Measurements from ENCODE around the gene CFAP52. TPM values are rescaled to one million over a fixed set of nuclear protein-coding genes. Genes with fewer than 3 reads are reported as not detected.
"Not testable (repeated sequence)": the region's sequence is repeated elsewhere in the genome, so short reads cannot be mapped to it uniquely, and the experiment has no call there.

Gene CFAP52
- total RNA-seq, 1 donor = not detected

DNA sequence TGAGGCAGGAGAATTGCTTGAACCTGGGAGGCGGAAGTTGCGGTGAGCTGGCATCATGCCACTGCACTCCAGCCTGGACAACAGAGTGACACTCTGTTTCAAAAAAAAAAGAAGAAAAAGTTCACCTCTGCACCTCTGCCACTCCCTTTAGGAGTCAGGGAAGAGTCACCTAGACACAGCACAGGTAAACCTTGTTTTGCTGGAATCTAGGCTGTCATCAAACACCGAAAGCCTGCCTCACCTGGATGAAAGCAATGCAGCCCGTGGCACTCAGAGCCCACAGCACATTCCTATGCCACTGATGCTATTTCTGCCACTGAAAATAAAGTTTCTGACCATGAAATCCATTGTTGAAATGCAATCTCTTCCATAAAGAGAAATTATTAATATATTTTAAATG is 22.2 kb downstream of the CFAP52 start:
- Histone ChIP-seq H3K4me1 (ENCODE audit: insufficient read depth, low read length) (no peaks in the 10 kb centered on the region), H3K4me3 (ENCODE audit: insufficient read depth, low read length) (no peak overlapping the region), H2AFZ (ENCODE audit: low read length) (no peak overlapping the region), H3K27me3 (ENCODE audit: insufficient read depth, low read length) (no peaks in the 10 kb centered on the region), H3K79me2 (ENCODE audit: insufficient read depth, low read length) (no peaks in the 10 kb centered on the region), H3K4me2 (ENCODE audit: insufficient read depth, low read length) (no peak overlapping the region), H3K9me3 (ENCODE audit: low read depth, low read length) (no peaks in the 10 kb centered on the region), H3K36me3 (ENCODE audit: insufficient read depth, low read length) (no peaks in the 10 kb centered on the region), H3K27ac (ENCODE audit: low read depth, low read length) (no peak overlapping the region), H4K20me1 (ENCODE audit: insufficient read depth, low read length) (no peaks in the 10 kb centered on the region)
- peak; percentile 38 for DNase-seq (ENCODE audit: insufficient read length, low spot score, missing footprints)
- TF ChIP-seq, protein P1, sequence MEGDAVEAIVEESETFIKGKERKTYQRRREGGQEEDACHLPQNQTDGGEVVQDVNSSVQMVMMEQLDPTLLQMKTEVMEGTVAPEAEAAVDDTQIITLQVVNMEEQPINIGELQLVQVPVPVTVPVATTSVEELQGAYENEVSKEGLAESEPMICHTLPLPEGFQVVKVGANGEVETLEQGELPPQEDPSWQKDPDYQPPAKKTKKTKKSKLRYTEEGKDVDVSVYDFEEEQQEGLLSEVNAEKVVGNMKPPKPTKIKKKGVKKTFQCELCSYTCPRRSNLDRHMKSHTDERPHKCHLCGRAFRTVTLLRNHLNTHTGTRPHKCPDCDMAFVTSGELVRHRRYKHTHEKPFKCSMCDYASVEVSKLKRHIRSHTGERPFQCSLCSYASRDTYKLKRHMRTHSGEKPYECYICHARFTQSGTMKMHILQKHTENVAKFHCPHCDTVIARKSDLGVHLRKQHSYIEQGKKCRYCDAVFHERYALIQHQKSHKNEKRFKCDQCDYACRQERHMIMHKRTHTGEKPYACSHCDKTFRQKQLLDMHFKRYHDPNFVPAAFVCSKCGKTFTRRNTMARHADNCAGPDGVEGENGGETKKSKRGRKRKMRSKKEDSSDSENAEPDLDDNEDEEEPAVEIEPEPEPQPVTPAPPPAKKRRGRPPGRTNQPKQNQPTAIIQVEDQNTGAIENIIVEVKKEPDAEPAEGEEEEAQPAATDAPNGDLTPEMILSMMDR (IDR thresholded peaks at IDR 0.05; ENCODE audit: extremely low read depth, low read depth, low read length) = no peak

DNA sequence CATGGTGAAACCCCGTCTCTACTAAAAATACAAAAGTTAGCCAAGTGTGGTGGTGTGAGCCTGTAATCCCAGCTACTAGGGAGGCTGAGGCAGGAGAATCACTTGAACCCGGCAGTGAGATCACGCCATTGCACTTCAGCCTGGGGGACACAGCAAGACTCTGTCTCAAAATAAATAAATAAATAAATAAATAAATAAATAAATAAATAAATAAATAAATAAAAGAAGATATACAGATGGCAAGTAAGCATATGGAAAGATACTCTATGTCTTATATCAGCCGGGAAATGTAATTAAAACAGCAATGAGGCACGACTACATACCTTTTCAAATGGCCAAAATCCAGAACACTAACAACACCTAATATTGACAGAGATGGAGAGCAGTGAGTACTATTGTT is 28.1 kb downstream of the CFAP52 start:
- not testable (repeated sequence) for H3K4me3 ChIP-seq (ENCODE audit: insufficient read depth, low read length); H3K9me3 ChIP-seq (ENCODE audit: low read depth, low read length); H3K4me2 ChIP-seq (ENCODE audit: insufficient read depth, low read length); H3K4me1 ChIP-seq (ENCODE audit: insufficient read depth, low read length); H3K36me3 ChIP-seq (ENCODE audit: insufficient read depth, low read length); H2AFZ ChIP-seq (ENCODE audit: low read length); H3K27ac ChIP-seq (ENCODE audit: low read depth, low read length); H4K20me1 ChIP-seq (ENCODE audit: insufficient read depth, low read length); H3K79me2 ChIP-seq (ENCODE audit: insufficient read depth, low read length); H3K27me3 ChIP-seq (ENCODE audit: insufficient read depth, low read length)
- DNase-seq (ENCODE audit: insufficient read length, low spot score, missing footprints) = peak; percentile 48

DNA sequence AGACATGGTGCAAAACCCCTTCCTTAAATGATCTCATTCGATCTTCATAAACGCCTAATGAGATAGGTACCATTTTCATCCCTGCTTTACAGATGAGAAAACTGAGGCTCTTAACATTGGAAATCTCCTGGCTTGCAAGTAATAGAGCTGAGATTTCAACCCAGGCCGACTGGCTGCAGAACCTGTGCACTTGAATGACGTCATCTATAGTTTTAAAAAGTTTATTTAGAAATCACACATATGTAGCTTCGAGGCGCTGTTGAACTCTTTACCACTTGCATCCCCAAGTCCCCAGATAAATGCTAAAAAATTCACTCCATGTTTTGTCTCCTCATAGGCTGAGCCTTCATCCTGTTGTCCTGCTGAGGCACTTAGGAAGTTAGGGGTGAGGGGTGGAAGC is 30.0 kb downstream of the CFAP52 start:
- H3K4me1 ChIP-seq (ENCODE audit: insufficient read depth, low read length) = no peaks in the 10 kb centered on the region
- H3K27ac ChIP-seq (ENCODE audit: low read depth, low read length) = no peak overlapping the region
- no peak for DNase-seq (ENCODE audit: insufficient read length, low spot score, missing footprints)
- H2AFZ ChIP-seq (ENCODE audit: low read length) = no peak overlapping the region
- H3K9me3 ChIP-seq (ENCODE audit: low read depth, low read length) = no peaks in the 10 kb centered on the region
- H3K27me3 ChIP-seq (ENCODE audit: insufficient read depth, low read length) = no peaks in the 10 kb centered on the region
- no peak overlapping the region for H3K4me3 ChIP-seq (ENCODE audit: insufficient read depth, low read length)
- no peaks in the 10 kb centered on the region for H4K20me1 ChIP-seq (ENCODE audit: insufficient read depth, low read length)
- H3K79me2 ChIP-seq (ENCODE audit: insufficient read depth, low read length) = no peaks in the 10 kb centered on the region
- H3K36me3 ChIP-seq (ENCODE audit: insufficient read depth, low read length) = no peaks in the 10 kb centered on the region
- TF ChIP-seq, protein P1 (IDR thresholded peaks at IDR 0.05; ENCODE audit: extremely low read depth, low read depth, low read length) = no peak
- no peak overlapping the region for H3K4me2 ChIP-seq (ENCODE audit: insufficient read depth, low read length)

DNA sequence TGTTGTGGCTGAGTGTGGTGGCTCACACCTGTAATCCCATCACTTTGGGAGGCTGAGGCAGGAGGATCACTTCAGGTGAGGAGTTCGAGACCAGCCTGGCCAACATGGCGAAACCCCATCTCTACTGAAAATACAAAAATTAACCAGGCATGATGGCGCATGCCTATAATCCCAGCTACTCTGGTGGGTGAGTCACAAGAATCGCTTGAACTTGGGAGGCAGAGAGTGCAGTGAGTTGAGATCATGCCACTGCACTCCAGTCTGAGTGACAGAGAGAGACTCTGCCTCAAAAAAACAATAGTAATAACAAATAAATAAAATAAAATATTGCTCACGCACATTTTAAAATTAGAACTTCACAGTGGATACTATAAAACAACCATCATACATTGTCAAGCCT is 30.6 kb downstream of the CFAP52 start:
- not testable (repeated sequence) for H3K9me3 ChIP-seq (ENCODE audit: low read depth, low read length); H3K4me2 ChIP-seq (ENCODE audit: insufficient read depth, low read length); H3K4me3 ChIP-seq (ENCODE audit: insufficient read depth, low read length); H3K27me3 ChIP-seq (ENCODE audit: insufficient read depth, low read length); H4K20me1 ChIP-seq (ENCODE audit: insufficient read depth, low read length); H3K27ac ChIP-seq (ENCODE audit: low read depth, low read length); DNase-seq (ENCODE audit: insufficient read length, low spot score, missing footprints); H3K36me3 ChIP-seq (ENCODE audit: insufficient read depth, low read length); H2AFZ ChIP-seq (ENCODE audit: low read length); H3K79me2 ChIP-seq (ENCODE audit: insufficient read depth, low read length); H3K4me1 ChIP-seq (ENCODE audit: insufficient read depth, low read length)

DNA sequence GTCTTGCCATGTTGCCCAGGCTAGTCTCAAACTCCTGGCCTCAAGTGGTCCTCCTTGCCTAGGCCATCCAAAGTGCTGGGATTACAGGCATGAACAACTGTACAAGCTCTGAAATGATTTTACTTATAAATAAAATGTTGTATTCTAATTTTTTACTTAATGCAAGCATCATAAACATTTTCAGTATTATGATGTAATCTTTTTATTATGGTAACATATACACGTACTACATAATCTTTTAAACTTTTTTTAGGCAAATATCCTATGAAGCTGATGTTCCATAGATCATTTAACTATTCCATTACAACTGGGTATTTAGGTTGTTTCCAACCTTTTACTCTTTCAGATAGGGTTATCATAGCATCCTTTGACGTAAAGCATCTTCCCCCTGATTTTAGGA is 35.1 kb downstream of the CFAP52 start:
- no peaks in the 10 kb centered on the region for H3K79me2 ChIP-seq (ENCODE audit: insufficient read depth, low read length)
- no peak overlapping the region for H3K27ac ChIP-seq (ENCODE audit: low read depth, low read length)
- no peak for DNase-seq (ENCODE audit: insufficient read length, low spot score, missing footprints)
- H3K4me1 ChIP-seq (ENCODE audit: insufficient read depth, low read length) = no peaks in the 10 kb centered on the region
- H3K36me3 ChIP-seq (ENCODE audit: insufficient read depth, low read length) = no peaks in the 10 kb centered on the region
- no peak overlapping the region for H3K4me3 ChIP-seq (ENCODE audit: insufficient read depth, low read length)
- TF ChIP-seq, protein P1 (IDR thresholded peaks at IDR 0.05; ENCODE audit: extremely low read depth, low read depth, low read length) = no peak
- H3K4me2 ChIP-seq (ENCODE audit: insufficient read depth, low read length) = no peak overlapping the region
- H2AFZ ChIP-seq (ENCODE audit: low read length) = no peak overlapping the region
- H4K20me1 ChIP-seq (ENCODE audit: insufficient read depth, low read length) = no peaks in the 10 kb centered on the region
- no peaks in the 10 kb centered on the region for H3K9me3 ChIP-seq (ENCODE audit: low read depth, low read length)
- no peaks in the 10 kb centered on the region for H3K27me3 ChIP-seq (ENCODE audit: insufficient read depth, low read length)

Measured in osteoblast (primary cell).